H9 (cell line): ENCODE data around the gene AKAP5. TPM values are rescaled to one million over a fixed set of nuclear protein-coding genes. Genes with fewer than 3 reads are reported as not detected.

Experiments
- DNase-seq: peaks from one replicate; pipeline ENCODE4 v3.0.0-alpha.2; 2017
- H2AFZ ChIP-seq: one replicate; pipeline ENCODE4 v1.6.1; 2013; ENCODE audit warnings: mild to moderate bottlenecking, low read length, control low read depth, moderate library complexity
- H2AK5ac ChIP-seq: 2 replicates; pipeline ENCODE4 v1.6.1; 2013; ENCODE audit warnings: low read length, control low read depth, mixed read lengths; ENCODE audit not compliant: insufficient read length
- H2BK120ac ChIP-seq: one replicate; pipeline ENCODE4 v1.6.1; 2013; ENCODE audit warnings: low read depth, mild to moderate bottlenecking, low read length, control low read depth, inconsistent platforms; ENCODE audit not compliant: poor library complexity, severe bottlenecking
- H2BK12ac ChIP-seq: 2 replicates; pipeline ENCODE4 v1.6.1; 2013; ENCODE audit warnings: low read length, control low read depth, mixed read lengths, low read depth; ENCODE audit not compliant: insufficient read length
- H2BK15ac ChIP-seq: 2 replicates; pipeline ENCODE4 v1.6.1; 2013; ENCODE audit warnings: low read depth, low read length, control low read depth
- H2BK20ac ChIP-seq: one replicate; pipeline ENCODE4 v1.6.1; 2013; ENCODE audit warnings: low read depth, mild to moderate bottlenecking, low read length, control low read depth, inconsistent platforms; ENCODE audit not compliant: poor library complexity, severe bottlenecking
- H2BK5ac ChIP-seq: 2 replicates; pipeline ENCODE4 v1.6.1; 2013; ENCODE audit warnings: low read length, control low read depth, mixed read lengths; ENCODE audit not compliant: insufficient read length
- H3K14ac ChIP-seq: 2 replicates; pipeline ENCODE4 v1.6.1; 2013; ENCODE audit warnings: low read length, control low read depth; ENCODE audit not compliant: insufficient read depth
- H3K18ac ChIP-seq: 2 replicates; pipeline ENCODE4 v1.6.1; 2013; ENCODE audit warnings: low read depth, mild to moderate bottlenecking, mixed read lengths, low read length, control low read depth; ENCODE audit not compliant: insufficient read length
- H3K23ac ChIP-seq: 2 replicates; pipeline ENCODE4 v1.6.1; 2013; ENCODE audit warnings: low read length, control low read depth, mixed read lengths, low read depth; ENCODE audit not compliant: insufficient read length
- H3K23me2 ChIP-seq: 2 replicates; pipeline ENCODE4 v1.6.1; 2013; ENCODE audit warnings: low read depth, mild to moderate bottlenecking, mixed read lengths, low read length, control low read depth; ENCODE audit not compliant: insufficient read length, poor library complexity, severe bottlenecking
- H3K27ac ChIP-seq: 2 replicates; pipeline ENCODE4 v1.5.1; 2013; ENCODE audit warnings: low read length, control low read depth, mixed read lengths, low read depth; ENCODE audit not compliant: insufficient read length
- H3K27me3 ChIP-seq: 2 replicates; pipeline ENCODE4 v1.6.1; 2013; ENCODE audit warnings: low read length, control low read depth, inconsistent platforms; ENCODE audit not compliant: insufficient read depth
- H3K4ac ChIP-seq: 2 replicates; pipeline ENCODE4 v1.6.1; 2013; ENCODE audit warnings: low read depth, mild to moderate bottlenecking, control low read depth, inconsistent platforms, low read length, moderate library complexity
- H3K4me1 ChIP-seq: 2 replicates; pipeline ENCODE4 v1.6.1; 2013; ENCODE audit warnings: low read length, control low read depth, inconsistent platforms; ENCODE audit not compliant: insufficient read depth
- H3K4me2 ChIP-seq: 2 replicates; pipeline ENCODE4 v1.6.1; 2013; ENCODE audit warnings: low read length, control low read depth, mixed read lengths; ENCODE audit not compliant: insufficient read length, insufficient read depth
- H3K56ac ChIP-seq: 2 replicates; pipeline ENCODE4 v1.6.1; 2013; ENCODE audit warnings: low read depth, mild to moderate bottlenecking, mixed read lengths, low read length, control low read depth; ENCODE audit not compliant: insufficient read length
- H3K79me1 ChIP-seq: 2 replicates; pipeline ENCODE4 v1.6.1; 2013; ENCODE audit warnings: low read depth, mild to moderate bottlenecking, moderate library complexity, low read length, control low read depth, inconsistent platforms; ENCODE audit not compliant: insufficient read depth, poor library complexity, severe bottlenecking
- H3K79me2 ChIP-seq: 2 replicates; pipeline ENCODE4 v1.6.1; 2013; ENCODE audit warnings: low read length, control low read depth, inconsistent platforms; ENCODE audit not compliant: insufficient read depth
- H3K9ac ChIP-seq: 2 replicates; pipeline ENCODE4 v1.6.1; 2013; ENCODE audit warnings: low read length, control low read depth, mixed read lengths; ENCODE audit not compliant: insufficient read length; ENCODE audit errors: extremely low read depth
- H3K9me3 ChIP-seq: one replicate; pipeline ENCODE4 v1.6.1; 2013; ENCODE audit warnings: low read depth, low read length, inconsistent platforms; ENCODE audit not compliant: control insufficient read depth
- H3T11ph ChIP-seq: one replicate; pipeline ENCODE4 v1.6.1; 2013; ENCODE audit warnings: mild to moderate bottlenecking, low read length, control low read depth, inconsistent platforms
- H4K20me1 ChIP-seq: one replicate; pipeline ENCODE4 v1.6.1; 2013; ENCODE audit not compliant: control insufficient read depth, insufficient read length, insufficient read depth
- H4K5ac ChIP-seq: 2 replicates; pipeline ENCODE4 v1.6.1; 2013; ENCODE audit warnings: low read depth, mild to moderate bottlenecking, mixed read lengths, low read length, control low read depth; ENCODE audit not compliant: insufficient read length
- H4K8ac ChIP-seq: replicated peaks from 2 replicates; pipeline ENCODE4 v1.6.1; 2013; ENCODE audit warnings: low read length, control low read depth, mixed read lengths, low read depth; ENCODE audit not compliant: insufficient read length
- H4K91ac ChIP-seq: 2 replicates; pipeline ENCODE4 v1.6.1; 2013; ENCODE audit warnings: low read depth, mild to moderate bottlenecking, moderate library complexity, mixed read lengths, low read length, control low read depth; ENCODE audit not compliant: insufficient read length
- H3K27ac Mint-ChIP-seq, 3 experiments: 2 replicates in 2 of 3; 3 replicates in 1 of 3; pipeline ENCODE4 v1.8.0; 2020 to 2021; ENCODE audit warnings: mixed read lengths in 3 of 3, mild to moderate bottlenecking in 1 of 3, moderate library complexity in 1 of 3
- H3K27me3 Mint-ChIP-seq: 2 replicates; pipeline ENCODE4 v1.8.0; 2021; ENCODE audit warnings: low read depth, mild to moderate bottlenecking, moderate library complexity, mixed read lengths
- H3K36me3 Mint-ChIP-seq, 3 experiments: 2 replicates in 2 of 3; 3 replicates in 1 of 3; pipeline ENCODE4 v1.8.0; 2020 to 2021; ENCODE audit warnings: low read depth in 3 of 3, mixed read lengths in 3 of 3; ENCODE audit not compliant: insufficient read depth in 1 of 3
- H3K4me1 Mint-ChIP-seq, 2 experiments: 2 replicates each; pipeline ENCODE4 v1.8.0; 2020; ENCODE audit warnings: mixed read lengths in 2 of 2
- H3K4me3 Mint-ChIP-seq, 2 experiments: 2 replicates in 1 of 2; 3 replicates in 1 of 2; pipeline ENCODE4 v1.8.0; 2020 to 2021; ENCODE audit warnings: mild to moderate bottlenecking in 2 of 2, mixed read lengths in 2 of 2, moderate library complexity in 1 of 2
- H3K9me3 Mint-ChIP-seq, 2 experiments: 2 replicates in 1 of 2; 3 replicates in 1 of 2; pipeline ENCODE4 v1.8.0; 2020; ENCODE audit warnings: mild to moderate bottlenecking in 2 of 2, mixed read lengths in 2 of 2, moderate library complexity in 1 of 2
- CTCF ChIP-seq: fragments of 200-600 bp; sonication (generic); conservative IDR thresholded peaks from 3 replicates; pipeline ENCODE4 v1.8.0; 2021; ENCODE audit warnings: antibody characterized with exemption, mild to moderate bottlenecking
- WGBS: extraction: QIAGEN DNeasy Blood & Tissue Kit; methylation state at CpG from one replicate; pipeline ENCODE4 v1.1.7; 2013; ENCODE audit warnings: missing lambda C conversion rate, low lambda C conversion rate, mixed read lengths; ENCODE audit not compliant: insufficient read length; ENCODE audit errors: extremely low coverage; 5-methylcytosine and 5-hydroxymethylcytosine counted together
- total RNA-seq: library from RNA; stranded (reverse); gene quantifications from 2 replicates; pipeline ENCODE4 v1.2.1, GENCODE V29; 2021

Gene AKAP5
- total RNA-seq, 1 experiment from 2014 or later = 2.5 TPM

DNA sequence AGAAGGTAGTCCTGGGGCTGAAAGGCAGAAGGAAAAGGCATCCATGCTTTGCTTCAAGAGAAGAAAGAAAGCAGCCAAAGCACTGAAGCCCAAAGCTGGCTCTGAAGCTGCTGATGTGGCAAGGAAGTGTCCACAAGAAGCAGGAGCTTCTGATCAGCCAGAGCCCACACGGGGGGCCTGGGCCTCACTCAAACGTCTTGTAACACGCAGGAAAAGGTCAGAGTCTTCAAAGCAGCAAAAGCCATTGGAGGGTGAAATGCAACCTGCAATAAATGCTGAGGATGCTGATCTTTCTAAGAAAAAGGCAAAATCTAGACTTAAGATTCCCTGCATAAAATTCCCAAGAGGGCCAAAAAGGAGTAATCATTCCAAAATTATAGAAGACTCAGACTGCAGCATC is 3.2 kb downstream of the AKAP5 start:
- Histone ChIP-seq H3K27me3 (no peaks in the 10 kb centered on the region), H3K9ac (no peak overlapping the region), H4K20me1 (no peaks in the 10 kb centered on the region), H3K27ac (no peak overlapping the region), H4K8ac (no peak overlapping the region), H3K79me1 (no peaks in the 10 kb centered on the region), H3K23me2 (peaks cover 14% of the 10 kb centered on the region), H3K14ac (no peak overlapping the region), H4K91ac (no peak overlapping the region), H2AFZ (no peak overlapping the region), H2BK120ac (no peak overlapping the region), H2BK5ac (no peak overlapping the region), H3K56ac (no peak overlapping the region), H4K5ac (no peak overlapping the region), H3T11ph (no peak overlapping the region), H3K4ac (no peak overlapping the region), H2BK15ac (no peak overlapping the region), H2BK12ac (no peak overlapping the region), H3K4me2 (no peak overlapping the region), H3K23ac (no peak overlapping the region), H3K18ac (no peak overlapping the region), H2AK5ac (no peak overlapping the region), H3K79me2 (no peaks in the 10 kb centered on the region), H3K4me1 (no peaks in the 10 kb centered on the region), H2BK20ac (no peak overlapping the region), H3K9me3 (no peaks in the 10 kb centered on the region)
- H3K4me3 Mint-ChIP-seq = no peak overlapping the region
- no peak for TF ChIP-seq CTCF
- WGBS = no CpG with 5 or more reads among the region's 3 CpGs
- no peak overlapping the region for H3K27ac Mint-ChIP-seq
- no peaks in the 10 kb centered on the region for H3K9me3 Mint-ChIP-seq
- H3K4me1 Mint-ChIP-seq = peaks cover 14% of the 10 kb centered on the region in 2 experiments
- peaks cover 1% of the 10 kb centered on the region; the same call in 1 of the 2 replicates for H3K27me3 Mint-ChIP-seq
- DNase-seq = no peak
- no peaks in the 10 kb centered on the region for H3K36me3 Mint-ChIP-seq
